HG02938 (cell line): Measurements from ENCODE around the gene FAM107B.

Source experiments
- ATAC-seq: cut with Tn5 transposase; IDR thresholded peaks from one replicate; pipeline ENCODE4 v1.9.1; 2021; ENCODE audit warnings: mild to moderate bottlenecking, moderate library complexity; ENCODE audit not compliant: unreplicated experiment

Gene FAM107B

DNA sequence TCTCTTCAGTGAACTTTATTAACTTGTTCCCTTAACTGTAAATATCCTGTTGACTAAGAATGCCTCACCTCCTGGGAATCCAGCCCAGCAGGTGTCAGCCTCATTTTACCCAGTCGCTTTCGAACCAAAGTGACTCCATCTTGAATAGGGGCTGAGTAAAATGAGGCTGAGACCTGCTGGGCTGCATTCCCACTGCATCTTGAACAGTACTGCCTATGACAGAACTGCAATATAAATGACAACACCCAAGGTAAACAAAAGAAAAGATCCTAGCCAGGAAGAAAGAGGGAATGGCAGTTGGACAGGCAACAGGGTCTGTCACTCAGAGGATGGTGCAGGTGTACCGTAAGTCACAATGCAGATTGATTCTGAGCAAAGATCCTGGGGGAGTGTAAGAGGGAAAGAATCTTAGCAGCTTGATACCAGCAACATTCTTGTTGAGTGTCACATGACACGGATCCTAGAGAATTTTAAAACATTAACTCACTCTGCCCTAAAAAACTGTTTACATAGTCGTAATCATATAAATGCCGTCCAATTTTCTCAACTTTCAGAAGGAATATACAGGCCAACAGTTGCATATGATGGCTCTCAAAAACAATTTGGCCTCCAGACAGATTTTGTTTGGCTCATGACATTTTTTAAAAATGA lies 4.4 kb upstream of the FAM107B start:
- no peak for ATAC-seq

- no peak for ATAC-seq
Observed at GRCh38 chr10:14776546-14776945, 1.8 kb upstream of the FAM107B start.

DNA sequence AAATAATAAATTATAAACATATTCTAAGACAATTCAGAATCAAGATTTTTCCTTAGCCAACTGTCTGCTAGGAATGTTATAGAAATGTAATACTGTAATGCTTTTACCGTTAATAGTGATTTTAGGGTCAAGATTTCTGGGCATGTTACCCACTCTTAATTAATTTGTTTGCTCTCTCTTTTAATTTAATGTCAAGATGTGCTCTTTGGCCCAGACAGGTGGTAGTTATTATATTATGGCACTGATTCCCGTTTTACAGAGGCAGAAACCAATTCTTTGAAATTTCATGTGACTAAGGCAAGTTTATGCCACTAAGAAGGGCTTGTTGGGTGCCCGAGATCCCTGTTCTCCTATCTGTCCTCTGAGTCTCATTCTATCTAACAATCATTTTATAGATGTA lies 959 bp upstream of the FAM107B start:
- ATAC-seq: no peak

- no peak for ATAC-seq
Observed at GRCh38 chr10:14774214-14774580, 500 bp downstream of the FAM107B start.

GRCh38 chr10:14773551-14774213 lies 1.0 kb downstream of the FAM107B start:
- no peak for ATAC-seq

DNA sequence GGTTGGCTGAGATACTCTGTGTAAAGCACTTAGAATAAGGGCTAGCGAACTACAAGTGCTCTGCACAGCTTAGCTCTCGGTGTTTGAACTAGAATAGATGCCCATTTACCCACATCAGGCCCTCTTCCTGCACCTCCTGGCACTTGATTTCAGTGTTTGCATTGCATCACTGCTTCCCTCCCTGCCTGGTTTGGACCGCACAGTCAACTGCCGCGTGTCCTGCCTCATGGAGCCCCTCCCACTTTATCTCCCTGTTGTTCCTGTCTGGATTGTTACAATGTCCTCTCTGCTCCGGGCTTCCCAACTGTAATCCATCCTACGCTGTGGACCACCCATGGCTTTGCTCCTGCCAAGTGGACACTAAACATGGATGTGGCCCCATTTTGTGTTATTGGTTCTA lies 2.3 kb downstream of the FAM107B start:
- ATAC-seq: no peak

DNA sequence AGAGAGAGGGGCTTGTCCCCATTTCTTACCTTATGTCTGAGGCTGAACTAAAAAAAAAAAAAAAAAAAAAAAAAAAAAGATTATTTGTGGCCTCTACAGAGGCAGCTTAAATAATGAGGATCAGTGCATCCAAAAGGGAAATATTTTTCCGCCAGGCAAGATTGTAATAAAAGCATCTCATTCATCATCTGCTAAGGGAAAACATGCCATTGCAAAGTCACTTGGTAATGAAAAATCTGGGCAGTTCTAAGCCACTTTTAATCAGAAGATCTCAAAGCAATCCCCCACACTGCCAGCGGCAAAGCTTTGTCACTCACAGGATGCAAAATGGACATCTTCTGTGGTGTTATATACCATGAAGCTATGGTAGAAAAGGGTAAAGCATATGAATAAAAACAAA lies 3.8 kb downstream of the FAM107B start:
- no peak for ATAC-seq

GRCh38 chr10:14761372-14761771 lies 13.3 kb downstream of the FAM107B start:
- ATAC-seq: no peak

- ATAC-seq: no peak
Observed at GRCh38 chr10:14758994-14759664, 15.6 kb downstream of the FAM107B start.

- ATAC-seq: no peak
Observed at GRCh38 chr10:14758451-14758850, 16.2 kb downstream of the FAM107B start.

DNA sequence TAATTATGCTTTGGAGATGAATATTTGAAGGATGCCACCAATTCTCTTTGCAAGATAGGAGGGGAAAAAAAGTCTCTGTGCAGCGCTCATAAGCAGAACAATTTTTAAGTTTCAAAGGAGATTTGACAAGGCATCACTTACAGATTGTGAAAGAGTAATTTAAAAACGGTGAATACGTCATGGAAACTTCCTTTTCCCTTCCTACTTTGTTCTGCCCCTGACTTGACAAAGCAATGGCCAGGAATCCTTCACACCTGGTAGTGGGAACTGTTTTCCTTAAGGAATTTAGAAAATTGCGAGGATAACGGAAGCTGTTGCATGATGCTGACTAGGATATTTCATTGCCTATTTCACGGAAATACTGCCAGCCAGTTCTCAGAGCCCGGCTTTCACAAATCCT lies 16.7 kb downstream of the FAM107B start:
- no peak for ATAC-seq

DNA sequence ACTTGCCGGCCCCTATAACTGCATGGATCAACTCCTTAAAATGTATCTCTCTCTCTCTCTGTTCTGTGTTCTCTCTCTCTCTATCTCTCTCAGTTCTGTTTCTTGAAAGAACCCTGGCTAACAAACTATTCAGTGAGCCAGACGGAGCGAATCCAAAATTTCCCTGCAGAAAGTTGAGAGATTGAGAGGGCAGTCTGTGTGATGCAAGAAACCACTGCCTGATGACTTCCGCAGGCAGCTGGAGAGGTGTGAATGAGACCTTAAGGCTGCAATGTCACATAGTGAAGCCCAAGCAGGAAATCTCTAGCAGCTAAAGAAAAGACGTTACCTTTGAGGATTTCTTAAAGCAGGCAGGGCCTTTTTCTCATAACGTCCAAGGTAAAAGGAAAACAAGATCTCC lies 17.3 kb downstream of the FAM107B start:
- ATAC-seq: no peak

- no peak for ATAC-seq
Observed at GRCh38 chr10:14753441-14753840, 21.3 kb downstream of the FAM107B start.

DNA sequence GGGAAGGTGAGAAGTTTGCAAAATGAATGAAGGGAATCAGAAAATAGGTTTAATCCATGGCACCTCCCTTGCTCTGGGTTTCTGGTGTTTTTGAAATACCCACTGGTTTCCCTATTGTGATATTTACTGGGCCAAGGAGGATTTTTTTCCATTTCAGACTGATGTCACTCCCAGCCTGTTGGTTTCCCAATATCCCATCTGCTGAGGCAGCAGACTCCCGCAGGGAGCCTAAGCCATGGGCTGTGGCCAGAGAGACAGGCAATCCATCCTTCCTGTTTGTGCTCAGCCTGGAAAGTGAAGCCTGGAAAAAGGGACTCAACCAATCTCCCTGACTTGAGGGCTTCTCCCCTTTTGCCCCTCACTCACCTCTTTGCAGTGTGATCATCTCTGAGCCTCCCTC lies 22.8 kb downstream of the FAM107B start:
- ATAC-seq: no peak

- no peak for ATAC-seq
Observed at GRCh38 chr10:14751014-14751896, 23.4 kb downstream of the FAM107B start.

DNA sequence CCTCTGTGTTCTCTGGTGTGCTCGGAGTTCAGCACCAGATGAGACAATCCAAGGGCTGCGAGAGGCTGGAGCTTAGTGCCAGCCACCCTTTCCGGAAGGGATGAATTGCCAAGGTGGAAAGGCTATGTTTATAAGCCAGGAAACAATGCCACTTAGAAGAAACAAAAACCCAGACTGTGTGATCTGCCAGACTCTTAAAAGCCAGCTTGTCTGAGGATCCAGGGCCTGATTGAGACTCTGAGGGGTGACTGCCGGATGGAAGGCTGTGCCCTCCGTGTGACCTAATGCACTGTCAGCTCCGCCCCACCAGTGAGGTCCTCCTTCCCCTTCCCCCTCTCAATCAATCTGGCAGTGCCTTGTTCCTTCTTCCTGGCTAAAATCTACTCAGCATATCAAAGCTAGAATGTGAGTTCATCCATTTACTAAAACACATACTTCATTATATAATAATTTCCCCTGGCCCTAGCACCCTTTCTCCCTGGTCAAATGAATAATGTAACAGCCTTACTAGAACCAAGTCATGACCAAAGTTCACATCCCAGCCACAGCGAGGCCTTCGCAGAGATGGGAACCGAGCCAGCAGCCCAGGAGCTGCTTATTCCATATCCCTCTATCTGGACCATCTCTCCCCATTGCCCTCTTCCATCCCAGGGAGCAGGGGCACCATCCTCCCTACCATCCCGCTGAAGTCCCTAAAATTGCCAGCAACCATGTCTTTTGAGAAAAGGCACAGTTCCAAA lies 25.5 kb downstream of the FAM107B start:
- no peak for ATAC-seq

GRCh38 chr10:14748441-14748840 lies 26.3 kb downstream of the FAM107B start:
- no peak for ATAC-seq

GRCh38 chr10:14742815-14743214 lies 31.9 kb downstream of the FAM107B start:
- peak; percentile 88 for ATAC-seq

DNA sequence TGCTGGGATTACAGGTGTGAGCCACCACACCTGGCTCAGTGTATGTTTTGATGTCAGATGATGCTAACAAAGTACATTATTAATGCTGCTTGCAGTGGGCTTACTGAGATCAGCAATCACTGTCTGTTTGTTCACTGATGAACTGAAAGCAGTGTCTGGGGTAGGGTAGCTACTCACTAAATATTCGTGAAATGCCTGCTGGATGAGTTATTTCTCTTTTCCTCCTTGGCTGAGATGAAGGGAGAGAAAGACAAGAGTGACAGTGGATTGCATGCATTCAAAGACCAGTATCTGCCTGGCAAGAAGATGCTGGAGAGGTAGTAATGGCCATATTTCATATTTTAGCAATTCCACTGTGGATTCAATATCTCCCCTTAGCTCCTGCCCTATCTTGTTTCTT lies 32.3 kb downstream of the FAM107B start:
- ATAC-seq: peak; percentile 13

- ATAC-seq: no peak
Observed at GRCh38 chr10:14740684-14741247, 33.9 kb downstream of the FAM107B start.
